GM12874 (cell line): Measurements from ENCODE around the gene LIX1.

Experiments
- TF ChIP-seq, protein P1 (sequence below): IDR thresholded peaks from 2 replicates; pipeline ENCODE4 v1.5.1; 2011; ENCODE audit warnings: low read depth, mild to moderate bottlenecking, control low read depth, low read length, moderate library complexity; ENCODE audit not compliant: insufficient read depth

Gene LIX1

DNA sequence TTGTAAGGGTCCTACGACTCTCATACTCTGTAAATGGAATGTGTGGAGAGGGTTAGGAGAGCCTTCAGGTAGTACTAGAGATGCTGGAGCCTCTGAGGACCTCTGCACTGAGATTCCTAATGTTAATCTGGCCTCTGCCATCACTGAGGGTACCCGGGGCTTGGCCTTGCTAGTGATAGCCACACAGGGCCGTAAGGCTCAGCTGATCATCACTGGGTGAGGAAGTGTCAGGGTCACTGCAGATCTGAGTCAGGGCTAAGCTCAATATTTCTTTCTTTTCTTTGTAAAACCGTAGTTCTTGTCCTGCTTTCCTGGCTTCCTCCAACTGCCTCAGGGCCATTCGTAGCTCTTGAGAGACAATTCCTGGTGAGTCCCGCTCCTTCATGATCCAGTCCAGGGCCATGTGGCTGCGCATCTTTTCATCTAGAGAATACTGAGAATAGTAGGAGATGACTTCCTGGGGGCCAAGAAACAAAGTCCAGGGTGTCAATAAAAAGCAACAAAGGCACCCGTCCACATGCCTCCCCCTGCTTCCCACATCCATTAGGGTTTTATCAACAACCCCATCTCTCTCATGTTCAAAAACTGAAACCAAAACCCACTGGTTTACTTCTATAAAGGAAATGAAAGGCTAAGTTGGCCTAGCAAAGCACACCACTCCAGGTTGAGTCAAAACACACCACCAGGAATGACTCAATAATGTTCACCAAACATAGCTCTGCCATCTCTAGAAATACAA, 47.7 kb downstream of the LIX1 start:
- TF ChIP-seq, protein P1, sequence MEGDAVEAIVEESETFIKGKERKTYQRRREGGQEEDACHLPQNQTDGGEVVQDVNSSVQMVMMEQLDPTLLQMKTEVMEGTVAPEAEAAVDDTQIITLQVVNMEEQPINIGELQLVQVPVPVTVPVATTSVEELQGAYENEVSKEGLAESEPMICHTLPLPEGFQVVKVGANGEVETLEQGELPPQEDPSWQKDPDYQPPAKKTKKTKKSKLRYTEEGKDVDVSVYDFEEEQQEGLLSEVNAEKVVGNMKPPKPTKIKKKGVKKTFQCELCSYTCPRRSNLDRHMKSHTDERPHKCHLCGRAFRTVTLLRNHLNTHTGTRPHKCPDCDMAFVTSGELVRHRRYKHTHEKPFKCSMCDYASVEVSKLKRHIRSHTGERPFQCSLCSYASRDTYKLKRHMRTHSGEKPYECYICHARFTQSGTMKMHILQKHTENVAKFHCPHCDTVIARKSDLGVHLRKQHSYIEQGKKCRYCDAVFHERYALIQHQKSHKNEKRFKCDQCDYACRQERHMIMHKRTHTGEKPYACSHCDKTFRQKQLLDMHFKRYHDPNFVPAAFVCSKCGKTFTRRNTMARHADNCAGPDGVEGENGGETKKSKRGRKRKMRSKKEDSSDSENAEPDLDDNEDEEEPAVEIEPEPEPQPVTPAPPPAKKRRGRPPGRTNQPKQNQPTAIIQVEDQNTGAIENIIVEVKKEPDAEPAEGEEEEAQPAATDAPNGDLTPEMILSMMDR = no peak

DNA sequence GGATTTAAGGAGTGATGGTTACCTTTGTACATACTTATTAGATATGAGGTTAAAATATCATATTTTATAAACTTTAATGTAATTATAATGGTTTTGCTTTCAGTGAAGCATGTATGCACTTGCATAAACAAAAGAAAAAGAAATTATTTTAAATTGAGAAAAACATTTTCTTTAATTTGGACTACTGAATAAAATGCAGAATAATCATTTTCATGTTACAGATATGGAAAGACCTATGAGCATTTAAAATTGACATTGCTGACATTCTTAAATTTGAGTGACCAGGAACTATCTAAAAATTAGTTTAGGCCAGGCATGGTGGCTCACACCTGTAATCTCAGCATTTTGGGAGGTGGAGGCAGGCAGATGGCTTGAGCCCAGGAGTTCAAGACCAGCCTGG, 49.2 kb downstream of the LIX1 start:
- TF ChIP-seq, protein P1 = no peak

DNA sequence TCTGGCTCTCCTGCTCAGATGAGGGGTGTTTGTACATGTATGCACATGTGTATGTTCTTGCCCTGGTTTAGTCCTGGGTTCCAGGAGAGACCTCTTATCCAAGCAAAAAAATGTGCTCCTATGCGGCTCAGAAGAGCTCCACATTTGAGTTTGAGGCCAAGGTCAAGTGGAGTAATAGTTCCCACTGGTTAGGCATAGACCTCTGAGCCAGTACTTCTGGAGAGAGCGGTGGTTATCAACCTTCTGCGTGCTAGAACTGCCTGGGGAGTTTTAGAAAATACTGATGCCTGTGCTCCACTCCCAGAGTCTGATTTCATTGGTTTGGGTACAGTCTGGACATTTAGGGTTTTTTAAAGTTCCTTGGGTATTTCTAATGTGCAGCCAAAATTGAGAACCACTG, 51.5 kb downstream of the LIX1 start:
- TF ChIP-seq, protein P1 = no peak

DNA sequence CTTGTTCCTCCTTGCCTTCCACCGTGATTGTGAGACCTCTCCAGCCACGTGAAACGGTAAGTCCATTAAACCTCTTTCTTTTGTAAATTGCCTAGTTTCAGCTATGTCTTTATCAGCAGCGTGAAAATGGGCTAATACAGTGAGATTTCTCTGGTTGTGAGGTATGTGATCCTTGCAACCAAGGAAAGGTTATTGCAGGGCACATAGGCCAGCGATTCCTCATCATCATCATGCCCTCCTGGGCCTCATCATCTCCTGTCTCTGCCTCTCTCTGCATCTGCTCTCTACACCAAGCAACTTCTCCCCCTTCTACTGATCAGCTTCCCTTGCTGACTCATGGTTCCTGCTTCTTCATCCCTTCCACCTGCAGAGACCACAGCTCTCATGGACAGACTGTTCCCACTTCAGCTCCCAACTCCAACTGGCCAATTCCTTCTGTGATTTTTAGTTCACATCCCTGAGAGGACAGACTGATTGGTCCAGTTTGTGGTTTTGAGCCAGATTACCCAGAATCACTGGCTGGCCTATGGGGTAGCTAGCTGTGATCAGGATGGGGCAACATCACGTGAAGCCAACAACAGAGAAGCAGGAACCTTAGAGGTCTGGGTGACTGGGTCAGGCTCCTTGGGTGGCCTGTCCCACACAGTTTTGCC, 53.1 kb downstream of the LIX1 start:
- TF ChIP-seq, protein P1 = no peak

DNA sequence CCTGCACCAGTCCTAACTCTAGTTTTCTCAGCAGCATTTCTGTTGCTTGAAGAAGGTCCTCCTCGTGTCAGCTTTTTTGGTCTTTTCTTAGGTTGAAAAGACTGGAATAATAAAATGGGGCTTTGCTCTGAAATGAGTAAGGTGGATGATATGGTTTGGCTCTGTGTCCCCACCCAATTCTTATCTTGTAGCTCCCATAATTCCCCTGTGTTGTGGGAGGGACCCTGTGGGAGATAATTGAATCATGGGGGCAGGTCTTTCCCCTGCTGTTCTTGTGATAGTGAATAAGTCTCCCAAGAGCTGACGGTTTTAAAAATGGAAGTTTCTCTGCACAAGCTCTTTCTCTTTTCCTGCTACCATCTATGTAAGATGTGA, 53.6 kb downstream of the LIX1 start:
- TF ChIP-seq, protein P1 = no peak

DNA sequence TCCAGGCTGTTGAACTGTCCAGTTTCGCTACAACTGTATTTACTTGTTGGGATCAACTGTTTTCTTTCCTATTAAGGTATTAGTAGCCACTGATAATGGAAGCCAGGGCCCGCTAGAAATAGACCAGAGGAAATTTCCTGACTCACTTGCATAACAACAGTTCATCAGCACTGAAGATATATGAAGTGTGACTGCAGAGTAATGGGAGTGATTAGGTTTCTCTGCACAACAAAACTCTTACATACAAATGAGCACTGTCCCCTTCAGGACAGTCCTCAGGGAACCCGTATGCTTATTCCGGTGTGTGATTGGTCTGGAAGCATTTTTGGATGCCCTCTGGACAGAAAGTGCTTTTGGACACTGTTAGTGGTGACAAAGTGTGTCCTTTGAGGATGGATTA, 55.3 kb downstream of the LIX1 start:
- TF ChIP-seq, protein P1 = no peak

DNA sequence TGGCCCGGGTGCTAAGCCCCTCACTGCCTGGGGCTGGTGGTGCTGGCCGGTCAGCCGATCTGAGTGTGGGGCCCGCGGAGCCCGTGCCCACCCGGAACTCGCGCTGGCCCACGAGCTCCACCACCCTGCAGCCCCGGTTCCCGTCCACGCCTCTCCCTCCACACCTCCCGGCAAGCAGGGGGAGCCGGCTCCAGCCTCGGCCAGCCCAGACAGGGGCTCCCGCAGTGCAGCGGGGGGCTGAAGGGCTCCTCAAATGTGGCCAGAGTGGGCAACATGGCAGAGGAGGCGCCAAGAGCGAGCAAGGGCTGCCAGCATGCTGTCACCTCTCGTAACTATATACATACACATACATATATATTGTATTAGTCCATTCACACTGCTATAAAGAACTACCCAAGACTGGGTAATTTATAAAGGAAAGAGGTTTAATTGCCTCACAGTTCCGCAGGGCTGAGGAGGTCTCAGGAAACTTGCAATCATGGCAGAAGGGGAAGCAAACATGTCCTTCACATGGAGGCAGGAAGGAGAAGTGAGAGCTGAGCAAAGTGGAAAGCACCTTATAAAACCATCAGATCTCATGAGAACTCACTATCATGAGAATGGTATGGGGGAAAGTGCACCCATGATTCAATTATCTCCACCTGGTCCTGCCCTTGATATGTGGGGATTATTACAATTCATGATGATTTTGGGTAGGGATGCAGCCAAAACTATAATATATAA, 56.8 kb downstream of the LIX1 start:
- TF ChIP-seq, protein P1 = no peak
